Measurements from ENCODE around the gene RRP12.

RRP12 gene

GRCh38 chr10:97321032-97321803 lies 79.9 kb downstream of the RRP12 start:
- Mint-ChIP-seq H3K27me3 (no peaks in the 10 kb centered on the region), H3K4me1 (peaks cover 37% of the 10 kb centered on the region), H3K4me3 (peak overlapping the region; percentile 90 to 96), H3K27ac (peak overlapping the region in 1 of 2 donors; percentile 88), H3K9me3 (no peaks in the 10 kb centered on the region)
- ATAC-seq, result no peak
- peak; percentile 8 to 17 for DNase-seq

GRCh38 chr10:97320480-97321031 lies 80.6 kb downstream of the RRP12 start:
- H3K4me1 Mint-ChIP-seq, result peaks cover 30% of the 10 kb centered on the region
- H3K4me3 Mint-ChIP-seq, result peak overlapping the region; percentile 90 to 96
- peak; percentile 39 for ATAC-seq
- H3K27me3 Mint-ChIP-seq, result no peaks in the 10 kb centered on the region
- peak overlapping the region; percentile 77 to 96 for H3K27ac Mint-ChIP-seq
- no peaks in the 10 kb centered on the region for H3K9me3 Mint-ChIP-seq
- DNase-seq, result no peak

- DNase-seq, result peak; percentile 80 to 82
- Mint-ChIP-seq H3K4me3 (peak overlapping the region; percentile 90 to 96), H3K4me1 (peaks cover 30% of the 10 kb centered on the region), H3K9me3 (no peaks in the 10 kb centered on the region), H3K27ac (peak overlapping the region; percentile 74 to 96), H3K27me3 (no peaks in the 10 kb centered on the region)
- ATAC-seq, result peak; percentile 78
Measured at GRCh38 chr10:97319671-97320479, 81.3 kb downstream of the RRP12 start.

GRCh38 chr10:97318772-97319651 lies 82.1 kb downstream of the RRP12 start, which contains the start of gene FRAT1:
FRAT1 (plus strand) TSS chr10:97319271; CDS start chr10:97319454, 183 bp downstream.
- H3K4me3 Mint-ChIP-seq, result peak within 1 kb of the TSS; percentile 97 to 100
- H3K27ac Mint-ChIP-seq, result peak within 1 kb of the TSS; percentile 100
- no peaks in the 10 kb centered on the region for H3K27me3 Mint-ChIP-seq
- peaks cover 30% of the 10 kb centered on the region for H3K4me1 Mint-ChIP-seq
- H3K9me3 Mint-ChIP-seq, result no peaks in the 10 kb centered on the region
- ATAC-seq (peak; percentile 74), DNase-seq (peak; percentile 91 to 95)

GRCh38 chr10:97314671-97315070 lies 86.5 kb downstream of the RRP12 start:
- DNase-seq, result no peak
- Mint-ChIP-seq H3K9me3 (no peaks in the 10 kb centered on the region), H3K27ac (no peak overlapping the region), H3K4me1 (peaks cover 6% of the 10 kb centered on the region), H3K4me3 (no peak overlapping the region), H3K27me3 (no peaks in the 10 kb centered on the region)
- ATAC-seq, result no peak

GRCh38 chr10:97312897-97313296 lies 88.2 kb downstream of the RRP12 start:
- ATAC-seq (no peak), DNase-seq (no peak)
- Mint-ChIP-seq H3K9me3 (no peaks in the 10 kb centered on the region), H3K27me3 (no peaks in the 10 kb centered on the region), H3K27ac (no peak overlapping the region), H3K4me3 (no peak overlapping the region), H3K4me1 (no peaks in the 10 kb centered on the region)

GRCh38 chr10:97311111-97311626 lies 90.0 kb downstream of the RRP12 start:
- DNase-seq (no peak), ATAC-seq (no peak)
- H3K27me3 Mint-ChIP-seq, result no peaks in the 10 kb centered on the region
- no peak overlapping the region for H3K4me3 Mint-ChIP-seq
- no peak overlapping the region for H3K27ac Mint-ChIP-seq
- no peaks in the 10 kb centered on the region for H3K4me1 Mint-ChIP-seq
- no peaks in the 10 kb centered on the region for H3K9me3 Mint-ChIP-seq

GRCh38 chr10:97307866-97308780 lies 93.0 kb downstream of the RRP12 start:
- Mint-ChIP-seq H3K4me3 (no peak overlapping the region), H3K27me3 (no peaks in the 10 kb centered on the region), H3K9me3 (no peaks in the 10 kb centered on the region), H3K27ac (no peak overlapping the region), H3K4me1 (no peaks in the 10 kb centered on the region)
- no peak for ATAC-seq
- DNase-seq, result no peak

GRCh38 chr10:97307441-97307840 lies 93.7 kb downstream of the RRP12 start:
- ATAC-seq (no peak), DNase-seq (no peak)
- Mint-ChIP-seq H3K4me3 (no peak overlapping the region), H3K27ac (no peak overlapping the region), H3K9me3 (no peaks in the 10 kb centered on the region), H3K4me1 (no peaks in the 10 kb centered on the region), H3K27me3 (no peaks in the 10 kb centered on the region)

All from stimulated activated naive CD8-positive, alpha-beta T cell treated with anti-CD3 and anti-CD28 coated beads, Interleukin-15, amount 100 ng/mL, for 72 hours (primary cell).